HUES48 (cell line): Measurements from ENCODE around the gene WFDC1.

Source experiments
- H3K27ac ChIP-seq: one replicate; pipeline ENCODE4 v1.7.0; 2013; ENCODE audit warnings: low read depth, low read length, inconsistent platforms
- H3K27me3 ChIP-seq: 2 replicates; pipeline ENCODE4 v1.6.1; 2013; ENCODE audit warnings: mild to moderate bottlenecking, low read length; ENCODE audit not compliant: control insufficient read depth, insufficient read depth
- H3K36me3 ChIP-seq: 2 replicates; pipeline ENCODE4 v1.6.1; 2013; ENCODE audit warnings: low read length; ENCODE audit not compliant: control insufficient read depth, insufficient read depth
- H3K4me1 ChIP-seq: 2 replicates; pipeline ENCODE4 v1.6.1; 2013; ENCODE audit warnings: mild to moderate bottlenecking, low read length; ENCODE audit not compliant: control insufficient read depth, insufficient read depth
- H3K4me3 ChIP-seq: 2 replicates; pipeline ENCODE4 v1.5.1; 2013; ENCODE audit warnings: mild to moderate bottlenecking, low read depth, low read length
- H3K9ac ChIP-seq: 2 replicates; pipeline ENCODE4 v1.6.1; 2013; ENCODE audit warnings: mild to moderate bottlenecking, low read depth, low read length, moderate library complexity
- H3K9me3 ChIP-seq: 2 replicates; pipeline ENCODE4 v1.6.1; 2013; ENCODE audit warnings: low read length; ENCODE audit not compliant: control insufficient read depth, insufficient read depth

Gene WFDC1

GRCh38 chr16:84366208-84366607 lies 71.5 kb downstream of the WFDC1 start:
- no peak overlapping the region for H3K27ac ChIP-seq
- no peak overlapping the region for H3K9ac ChIP-seq
- no peak overlapping the region for H3K4me3 ChIP-seq
- H3K36me3 ChIP-seq: no peaks in the 10 kb centered on the region
- H3K9me3 ChIP-seq: no peaks in the 10 kb centered on the region
- H3K27me3 ChIP-seq: peaks cover 31% of the 10 kb centered on the region
- H3K4me1 ChIP-seq: peaks cover 20% of the 10 kb centered on the region

- peaks cover 17% of the 10 kb centered on the region for H3K4me1 ChIP-seq
- no peaks in the 10 kb centered on the region for H3K9me3 ChIP-seq
- no peak overlapping the region for H3K9ac ChIP-seq
- no peak overlapping the region for H3K27ac ChIP-seq
- no peak overlapping the region for H3K4me3 ChIP-seq
- H3K27me3 ChIP-seq: peaks cover 31% of the 10 kb centered on the region
- H3K36me3 ChIP-seq: no peaks in the 10 kb centered on the region
Measured at GRCh38 chr16:84367297-84367680, 72.6 kb downstream of the WFDC1 start.

- peaks cover 13% of the 10 kb centered on the region for H3K4me1 ChIP-seq
- no peaks in the 10 kb centered on the region for H3K36me3 ChIP-seq
- H3K9ac ChIP-seq: no peak overlapping the region
- no peak overlapping the region for H3K27ac ChIP-seq
- peak overlapping the region; percentile 73 for H3K4me3 ChIP-seq
- H3K27me3 ChIP-seq: peaks cover 31% of the 10 kb centered on the region
- H3K9me3 ChIP-seq: no peaks in the 10 kb centered on the region
Measured at GRCh38 chr16:84367750-84368307, 73.2 kb downstream of the WFDC1 start.

- no peak within 1 kb of the TSS for H3K27ac ChIP-seq
- H3K9me3 ChIP-seq: no peaks in the 10 kb centered on the region
- no peaks in the 10 kb centered on the region for H3K36me3 ChIP-seq
- H3K4me3 ChIP-seq: peak within 1 kb of the TSS; percentile 73
- H3K4me1 ChIP-seq: peaks cover 13% of the 10 kb centered on the region
- H3K9ac ChIP-seq: no peak within 1 kb of the TSS
- H3K27me3 ChIP-seq: peaks cover 31% of the 10 kb centered on the region
Measured at GRCh38 chr16:84368308-84368996, 73.8 kb downstream of the WFDC1 start, which contains the start of gene ATP2C2. Gene ATP2C2 (plus strand): TSS chr16:84368538. CDS start chr16:84368616, 78 bp downstream.

GRCh38 chr16:84369105-84369504 lies 74.4 kb downstream of the WFDC1 start:
- no peaks in the 10 kb centered on the region for H3K36me3 ChIP-seq
- peaks cover 13% of the 10 kb centered on the region for H3K4me1 ChIP-seq
- H3K27ac ChIP-seq: no peak overlapping the region
- H3K9ac ChIP-seq: no peak overlapping the region
- no peaks in the 10 kb centered on the region for H3K9me3 ChIP-seq
- peak overlapping the region; percentile 73 for H3K4me3 ChIP-seq
- H3K27me3 ChIP-seq: peaks cover 31% of the 10 kb centered on the region

- Histone ChIP-seq H3K4me1 (peaks cover 13% of the 10 kb centered on the region), H3K27me3 (peaks cover 31% of the 10 kb centered on the region), H3K9ac (no peak overlapping the region), H3K27ac (no peak overlapping the region), H3K4me3 (no peak overlapping the region), H3K9me3 (no peaks in the 10 kb centered on the region), H3K36me3 (no peaks in the 10 kb centered on the region)
Measured at GRCh38 chr16:84369938-84370627, 75.4 kb downstream of the WFDC1 start.

GRCh38 chr16:84370723-84371552 lies 76.3 kb downstream of the WFDC1 start:
- peaks cover 31% of the 10 kb centered on the region for H3K27me3 ChIP-seq
- no peak overlapping the region for H3K9ac ChIP-seq
- no peaks in the 10 kb centered on the region for H3K9me3 ChIP-seq
- no peak overlapping the region for H3K4me3 ChIP-seq
- no peak overlapping the region for H3K27ac ChIP-seq
- peaks cover 13% of the 10 kb centered on the region for H3K4me1 ChIP-seq
- H3K36me3 ChIP-seq: no peaks in the 10 kb centered on the region

- Histone ChIP-seq H3K27me3 (peaks cover 31% of the 10 kb centered on the region), H3K9me3 (no peaks in the 10 kb centered on the region), H3K9ac (no peak overlapping the region), H3K4me1 (peaks cover 13% of the 10 kb centered on the region), H3K36me3 (no peaks in the 10 kb centered on the region), H3K4me3 (no peak overlapping the region), H3K27ac (no peak overlapping the region)
Measured at GRCh38 chr16:84371553-84371865, 76.8 kb downstream of the WFDC1 start.

- no peak overlapping the region for H3K27ac ChIP-seq
- peaks cover 15% of the 10 kb centered on the region for H3K27me3 ChIP-seq
- no peak overlapping the region for H3K9ac ChIP-seq
- H3K9me3 ChIP-seq: no peaks in the 10 kb centered on the region
- peaks cover 11% of the 10 kb centered on the region for H3K4me1 ChIP-seq
- H3K36me3 ChIP-seq: no peaks in the 10 kb centered on the region
- H3K4me3 ChIP-seq: no peak overlapping the region
Measured at GRCh38 chr16:84373907-84374489, 79.3 kb downstream of the WFDC1 start.

- Histone ChIP-seq H3K4me1 (peaks cover 10% of the 10 kb centered on the region; the same call in 1 of the 2 replicates), H3K9me3 (no peaks in the 10 kb centered on the region), H3K27ac (no peak overlapping the region), H3K36me3 (no peaks in the 10 kb centered on the region), H3K9ac (no peak overlapping the region), H3K4me3 (no peak overlapping the region), H3K27me3 (no peaks in the 10 kb centered on the region)
Measured at GRCh38 chr16:84378099-84378498, 83.4 kb downstream of the WFDC1 start.
